ENCODE results near the gene PLK5. TPM values are rescaled to one million over a fixed set of nuclear protein-coding genes. Genes with fewer than 3 reads are reported as not detected.
"Not testable (repeated sequence)": the region's sequence is repeated elsewhere in the genome, so short reads cannot be mapped to it uniquely, and the experiment has no call there.

PLK5 gene
- total and polyA plus RNA-seq, 3 experiments from 2014 or later, result not detected

- H3K27me3 ChIP-seq (ENCODE audit: insufficient read depth, low read length, poor library complexity, severe bottlenecking); H3K4me3 ChIP-seq (ENCODE audit: low read length); H3K9me3 ChIP-seq (ENCODE audit: low read length); H3K27ac ChIP-seq (ENCODE audit: low read depth, low read length); H3K27ac Mint-ChIP-seq; POLR2A ChIA-PET; H3K36me3 Mint-ChIP-seq; H3K4me1 Mint-ChIP-seq; H3K4me3 Mint-ChIP-seq; H3K36me3 ChIP-seq (ENCODE audit: insufficient read depth, low read length); H3K9me3 Mint-ChIP-seq; DNase-seq; H3K4me1 ChIP-seq (ENCODE audit: insufficient read depth, low read length): not testable (repeated sequence)
- CTCF ChIA-PET, result interaction anchor here (2.6 kb wide), 1 partner anchor 11 kb away, joined by 7 read pairs; no protein-coding TSS in a partner anchor
- H3K27me3 Mint-ChIP-seq, result peaks cover 23 to 24% of the 10 kb centered on the region in 2 donors
Observed at GRCh38 chr19:1535699-1536098, 11.8 kb downstream of the PLK5 start.

GRCh38 chr19:1538978-1539377, 15.1 kb downstream of the PLK5 start:
- Mint-ChIP-seq H3K9me3 (no peaks in the 10 kb centered on the region), H3K36me3 (no peaks in the 10 kb centered on the region), H3K4me3 (no peak overlapping the region), H3K4me1 (no peaks in the 10 kb centered on the region), H3K27ac (no peak overlapping the region), H3K27me3 (peaks cover 21 to 28% of the 10 kb centered on the region in 2 donors)
- H3K27ac ChIP-seq (ENCODE audit: low read depth, low read length), result no peak overlapping the region
- POLR2A ChIA-PET, result no interaction called here
- no peaks in the 10 kb centered on the region for H3K36me3 ChIP-seq (ENCODE audit: insufficient read depth, low read length)
- no peaks in the 10 kb centered on the region for H3K27me3 ChIP-seq (ENCODE audit: insufficient read depth, low read length, poor library complexity, severe bottlenecking)
- H3K4me1 ChIP-seq (ENCODE audit: insufficient read depth, low read length), result no peaks in the 10 kb centered on the region
- no peak overlapping the region for H3K4me3 ChIP-seq (ENCODE audit: low read length)
- no peak for DNase-seq
- H3K9me3 ChIP-seq (ENCODE audit: low read length), result no peaks in the 10 kb centered on the region
- CTCF ChIA-PET, result no interaction called here

- H3K4me1 ChIP-seq (ENCODE audit: insufficient read depth, low read length); H3K27me3 ChIP-seq (ENCODE audit: insufficient read depth, low read length, poor library complexity, severe bottlenecking); H3K4me1 Mint-ChIP-seq; H3K36me3 ChIP-seq (ENCODE audit: insufficient read depth, low read length); H3K4me3 ChIP-seq (ENCODE audit: low read length); H3K36me3 Mint-ChIP-seq; H3K4me3 Mint-ChIP-seq; H3K27ac Mint-ChIP-seq; POLR2A ChIA-PET; H3K27ac ChIP-seq (ENCODE audit: low read depth, low read length); DNase-seq; H3K9me3 ChIP-seq (ENCODE audit: low read length); H3K9me3 Mint-ChIP-seq; CTCF ChIA-PET: not testable (repeated sequence)
- peaks cover 23 to 30% of the 10 kb centered on the region in 2 donors for H3K27me3 Mint-ChIP-seq
Observed at GRCh38 chr19:1539749-1540148, 15.9 kb downstream of the PLK5 start.

- no peak overlapping the region for H3K4me3 ChIP-seq (ENCODE audit: low read length)
- Mint-ChIP-seq H3K27ac (no peak overlapping the region), H3K9me3 (no peaks in the 10 kb centered on the region), H3K36me3 (no peaks in the 10 kb centered on the region), H3K4me1 (no peaks in the 10 kb centered on the region), H3K4me3 (no peak overlapping the region), H3K27me3 (peaks cover 18 to 29% of the 10 kb centered on the region in 2 donors)
- no peaks in the 10 kb centered on the region for H3K4me1 ChIP-seq (ENCODE audit: insufficient read depth, low read length)
- ChIA-PET POLR2A (no interaction called here), CTCF (no interaction called here)
- no peaks in the 10 kb centered on the region for H3K27me3 ChIP-seq (ENCODE audit: insufficient read depth, low read length, poor library complexity, severe bottlenecking)
- no peak overlapping the region for H3K27ac ChIP-seq (ENCODE audit: low read depth, low read length)
- H3K36me3 ChIP-seq (ENCODE audit: insufficient read depth, low read length), result no peaks in the 10 kb centered on the region
- no peaks in the 10 kb centered on the region for H3K9me3 ChIP-seq (ENCODE audit: low read length)
- DNase-seq, result no peak
Observed at GRCh38 chr19:1540365-1540925, 16.6 kb downstream of the PLK5 start.

- no peak overlapping the region for H3K27ac ChIP-seq (ENCODE audit: low read depth, low read length)
- POLR2A ChIA-PET, result no interaction called here
- CTCF ChIA-PET, result interaction anchor here (0.9 kb wide), 1 partner anchor 217 kb away, joined by 4 read pairs; no protein-coding TSS in a partner anchor
Observed at GRCh38 chr19:1549332-1549945, 25.6 kb downstream of the PLK5 start.

GRCh38 chr19:1551068-1552040, 27.5 kb downstream of the PLK5 start:
- POLR2A ChIA-PET, result no interaction called here
- peaks cover 0 to under 1% (median 0%) of the 10 kb centered on the region in 3 donors for H3K4me1 Mint-ChIP-seq
- no peaks in the 10 kb centered on the region for H3K9me3 Mint-ChIP-seq
- Histone ChIP-seq H3K27ac (ENCODE audit: low read depth, low read length) (no peak overlapping the region), H3K36me3 (ENCODE audit: insufficient read depth, low read length) (no peaks in the 10 kb centered on the region), H3K27me3 (ENCODE audit: insufficient read depth, low read length, poor library complexity, severe bottlenecking) (no peaks in the 10 kb centered on the region), H3K4me3 (ENCODE audit: low read length) (no peak overlapping the region), H3K4me1 (ENCODE audit: insufficient read depth, low read length) (peaks cover 2% of the 10 kb centered on the region), H3K9me3 (ENCODE audit: low read length) (no peaks in the 10 kb centered on the region)
- H3K27ac Mint-ChIP-seq, result peak overlapping the region in 3 of 8 donors; percentile 68 to 75 (median 73)
- DNase-seq, result no peak
- CTCF ChIA-PET, result interaction anchor here (1.7 kb wide), 1 partner anchor 121 kb away, joined by 4 read pairs; no protein-coding TSS in a partner anchor
- peaks cover 2 to 10% of the 10 kb centered on the region in 2 donors for H3K27me3 Mint-ChIP-seq
- no peaks in the 10 kb centered on the region for H3K36me3 Mint-ChIP-seq
- H3K4me3 Mint-ChIP-seq, result no peak overlapping the region

More at GRCh38 chr19:1549332-1549945, 25.6 kb downstream of the PLK5 start:
- Mint-ChIP-seq H3K27ac (no peak overlapping the region), H3K36me3 (no peaks in the 10 kb centered on the region), H3K27me3 (peaks cover 10 to 13% of the 10 kb centered on the region in 2 donors), H3K4me3 (no peak overlapping the region), H3K9me3 (no peaks in the 10 kb centered on the region), H3K4me1 (peaks cover 0 to 5% (median 3%) of the 10 kb centered on the region in 3 donors)
- H3K36me3 ChIP-seq (ENCODE audit: insufficient read depth, low read length), result no peaks in the 10 kb centered on the region
- H3K4me3 ChIP-seq (ENCODE audit: low read length), result no peak overlapping the region
- H3K27me3 ChIP-seq (ENCODE audit: insufficient read depth, low read length, poor library complexity, severe bottlenecking), result no peaks in the 10 kb centered on the region
- no peak for DNase-seq
- H3K9me3 ChIP-seq (ENCODE audit: low read length), result no peaks in the 10 kb centered on the region
- peaks cover 7% of the 10 kb centered on the region for H3K4me1 ChIP-seq (ENCODE audit: insufficient read depth, low read length)

GRCh38 chr19:1553415-1553814, 29.5 kb downstream of the PLK5 start:
- no peak overlapping the region for H3K4me3 Mint-ChIP-seq
- Histone ChIP-seq H3K9me3 (ENCODE audit: low read length) (no peaks in the 10 kb centered on the region), H3K36me3 (ENCODE audit: insufficient read depth, low read length) (no peaks in the 10 kb centered on the region), H3K4me1 (ENCODE audit: insufficient read depth, low read length) (no peaks in the 10 kb centered on the region), H3K4me3 (ENCODE audit: low read length) (no peak overlapping the region), H3K27me3 (ENCODE audit: insufficient read depth, low read length, poor library complexity, severe bottlenecking) (no peaks in the 10 kb centered on the region), H3K27ac (ENCODE audit: low read depth, low read length) (no peak overlapping the region)
- ChIA-PET POLR2A (no interaction called here), CTCF (no interaction called here)
- DNase-seq, result no peak
- H3K27me3 Mint-ChIP-seq, result peaks cover 2 to 6% of the 10 kb centered on the region in 2 donors
- H3K27ac Mint-ChIP-seq, result no peak overlapping the region
- H3K9me3 Mint-ChIP-seq, result no peaks in the 10 kb centered on the region
- H3K4me1 Mint-ChIP-seq, result no peaks in the 10 kb centered on the region
- no peaks in the 10 kb centered on the region for H3K36me3 Mint-ChIP-seq

- Histone ChIP-seq H3K27me3 (ENCODE audit: insufficient read depth, low read length, poor library complexity, severe bottlenecking) (no peaks in the 10 kb centered on the region), H3K4me3 (ENCODE audit: low read length) (no peak overlapping the region), H3K27ac (ENCODE audit: low read depth, low read length) (no peak overlapping the region), H3K9me3 (ENCODE audit: low read length) (no peaks in the 10 kb centered on the region), H3K4me1 (ENCODE audit: insufficient read depth, low read length) (no peaks in the 10 kb centered on the region), H3K36me3 (ENCODE audit: insufficient read depth, low read length) (no peaks in the 10 kb centered on the region)
- ChIA-PET CTCF (no interaction called here), POLR2A (no interaction called here)
- H3K4me3 Mint-ChIP-seq, result no peak overlapping the region
- no peak overlapping the region for H3K27ac Mint-ChIP-seq
- no peaks in the 10 kb centered on the region for H3K36me3 Mint-ChIP-seq
- peaks cover 0 to 1% (median 0%) of the 10 kb centered on the region in 3 donors for H3K4me1 Mint-ChIP-seq
- H3K27me3 Mint-ChIP-seq, result peaks cover 2 to 6% of the 10 kb centered on the region in 2 donors
- H3K9me3 Mint-ChIP-seq, result no peaks in the 10 kb centered on the region
- DNase-seq, result no peak
Observed at GRCh38 chr19:1554968-1555367, 31.1 kb downstream of the PLK5 start.
